ENCODE data around the gene KCTD15.

The KCTD15 gene

DNA sequence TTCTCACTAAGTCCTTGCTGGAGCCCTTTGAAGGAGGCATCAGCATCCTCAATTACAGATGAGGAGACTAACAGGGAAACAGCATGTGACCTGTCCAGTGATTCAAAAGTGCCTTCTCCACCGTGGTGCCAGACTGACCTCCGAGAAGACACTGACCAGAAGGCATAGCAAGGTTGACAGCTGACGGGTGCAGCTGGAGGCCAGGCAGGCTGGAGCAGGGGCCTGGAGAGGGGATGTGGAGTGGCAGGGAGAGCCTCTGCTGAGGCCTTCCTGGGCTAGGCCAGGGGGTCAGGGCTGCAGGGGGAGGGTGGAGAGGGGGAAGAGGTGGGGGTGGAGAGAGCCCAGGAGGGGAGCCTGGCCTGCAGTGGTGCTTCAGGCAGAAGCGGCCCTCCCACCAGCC is 66.3 kb downstream of the KCTD15 start:
- DNase-seq: no peak

DNA sequence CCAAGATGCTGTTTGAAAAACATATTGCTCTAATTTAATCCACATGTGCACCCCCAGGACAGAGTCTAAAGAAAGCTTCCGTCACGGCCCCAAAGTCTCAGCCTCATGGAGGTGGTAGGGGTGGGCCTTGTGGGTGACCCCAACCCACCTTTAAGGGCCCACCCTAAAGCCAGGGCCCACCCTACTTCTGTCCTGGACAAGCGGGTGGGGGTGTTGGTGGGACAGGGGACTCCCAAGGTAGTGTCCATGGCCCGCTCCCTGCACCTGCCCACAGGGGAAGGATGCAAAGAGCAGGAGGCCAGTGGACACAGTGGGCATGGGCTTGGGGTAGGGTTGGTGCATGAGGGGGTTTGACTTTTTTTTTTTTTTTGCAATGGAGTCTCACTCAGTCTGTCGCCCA is 66.8 kb downstream of the KCTD15 start:
- DNase-seq: no peak

DNA sequence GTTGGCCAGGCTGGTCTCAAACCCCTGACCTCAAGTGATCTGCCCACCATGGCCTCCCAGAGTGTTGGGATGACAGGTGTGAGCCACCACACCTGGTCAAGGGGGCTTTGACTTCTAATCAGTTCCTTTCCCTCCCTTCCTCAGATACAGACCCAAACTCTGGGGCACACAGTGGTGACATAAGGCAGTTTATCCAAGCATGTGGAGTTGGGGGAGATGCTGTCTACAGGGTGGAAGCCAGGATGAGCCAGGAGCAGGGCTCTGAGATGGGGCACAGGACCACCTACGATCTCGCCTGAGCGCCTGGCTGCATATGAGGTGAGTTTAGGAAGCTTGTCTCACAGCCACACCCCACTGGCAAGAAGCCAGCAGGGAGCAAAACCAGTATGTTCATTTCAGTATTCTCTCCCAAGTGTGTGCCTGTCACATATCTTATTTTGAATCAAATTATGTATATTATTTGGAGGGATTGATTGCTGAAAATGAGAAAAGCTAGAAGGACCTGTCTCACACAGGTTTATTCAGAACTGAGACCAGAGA is 67.7 kb downstream of the KCTD15 start:
- DNase-seq: no peak

DNA sequence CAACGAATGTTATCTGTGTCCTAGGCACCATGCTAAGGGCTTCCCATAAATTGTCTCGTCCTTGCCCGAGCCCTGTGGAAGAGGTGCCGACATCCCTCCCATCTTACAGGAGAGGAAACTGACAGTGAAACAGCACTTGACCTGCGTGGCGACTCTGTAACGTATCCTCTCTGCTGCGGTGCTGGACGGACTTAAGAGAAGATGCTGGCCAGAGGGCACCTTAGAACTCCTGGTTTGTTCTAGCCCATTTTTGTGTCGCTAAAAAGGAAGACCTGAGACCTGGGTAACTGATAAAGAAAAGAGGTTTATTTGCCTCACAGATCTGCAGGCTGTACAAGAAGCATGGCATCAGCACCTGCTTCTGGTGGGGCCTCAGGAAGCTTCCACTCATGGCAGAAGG is 68.6 kb downstream of the KCTD15 start:
- no peak for DNase-seq
